Nephron progenitor cell (in vitro differentiated cells): ENCODE data around the gene SHC3.

Experiments used
- DNase-seq: peaks from one replicate; pipeline ENCODE4 v3.0.0; 2021
- H3K27ac Mint-ChIP-seq: 2 replicates; pipeline ENCODE4 v1.8.0; 2021; ENCODE audit warnings: mild to moderate bottlenecking, moderate library complexity, mixed read lengths
- H3K27me3 Mint-ChIP-seq: 2 replicates; pipeline ENCODE4 v1.8.0; 2021; ENCODE audit warnings: mild to moderate bottlenecking, low read depth, mixed read lengths; ENCODE audit not compliant: poor library complexity
- H3K36me3 Mint-ChIP-seq: 2 replicates; pipeline ENCODE4 v1.8.0; 2021; ENCODE audit warnings: low read depth, mixed read lengths
- H3K4me1 Mint-ChIP-seq: 2 replicates; pipeline ENCODE4 v1.8.0; 2021; ENCODE audit warnings: mixed read lengths
- H3K4me3 Mint-ChIP-seq: 2 replicates; pipeline ENCODE4 v1.8.0; 2021; ENCODE audit warnings: mild to moderate bottlenecking, moderate library complexity, mixed read lengths
- H3K9me3 Mint-ChIP-seq: 2 replicates; pipeline ENCODE4 v1.8.0; 2021; ENCODE audit warnings: mild to moderate bottlenecking, moderate library complexity, mixed read lengths
- CTCF ChIP-seq: fragments of 200-600 bp; sonication (generic); IDR thresholded peaks from 2 replicates; pipeline ENCODE4 v1.5.0; 2021; ENCODE audit warnings: antibody characterized with exemption

Gene SHC3

GRCh38 chr9:88991066-88992034 lies 187.3 kb downstream of the SHC3 start, which contains the start of gene S1PR3:
Gene S1PR3 (plus strand): TSS chr9:88991468. CDS start chr9:89001201, 9,733 bp downstream.
- DNase-seq, result peak; percentile 80
- Mint-ChIP-seq H3K27ac (peak within 1 kb of the TSS; percentile 95), H3K27me3 (peaks cover 3% of the 10 kb centered on the region), H3K9me3 (peaks cover 4% of the 10 kb centered on the region), H3K4me3 (peak within 1 kb of the TSS; percentile 97), H3K36me3 (peaks cover 14% of the 10 kb centered on the region), H3K4me1 (peaks cover 73% of the 10 kb centered on the region)
- TF ChIP-seq CTCF, result no peak

GRCh38 chr9:88990729-88991065 lies 187.9 kb downstream of the SHC3 start:
- Mint-ChIP-seq H3K4me1 (peaks cover 66% of the 10 kb centered on the region), H3K27ac (peak overlapping the region; percentile 10), H3K27me3 (peaks cover 3% of the 10 kb centered on the region), H3K36me3 (peaks cover 9% of the 10 kb centered on the region), H3K4me3 (peak overlapping the region; percentile 97), H3K9me3 (peaks cover 4% of the 10 kb centered on the region)
- peak; percentile 62 for DNase-seq
- TF ChIP-seq CTCF, result no peak

GRCh38 chr9:88990041-88990728 lies 188.4 kb downstream of the SHC3 start:
- TF ChIP-seq CTCF, result no peak
- peak overlapping the region; percentile 97 for H3K4me3 Mint-ChIP-seq
- peaks cover 4% of the 10 kb centered on the region for H3K9me3 Mint-ChIP-seq
- H3K4me1 Mint-ChIP-seq, result peaks cover 61% of the 10 kb centered on the region
- peak overlapping the region; percentile 54 for H3K27ac Mint-ChIP-seq
- H3K36me3 Mint-ChIP-seq, result peaks cover 5% of the 10 kb centered on the region
- DNase-seq, result peak; percentile 36
- peaks cover 3% of the 10 kb centered on the region for H3K27me3 Mint-ChIP-seq

GRCh38 chr9:88988796-88989641 lies 189.6 kb downstream of the SHC3 start:
- Mint-ChIP-seq H3K36me3 (peaks cover 5% of the 10 kb centered on the region), H3K4me1 (peaks cover 50% of the 10 kb centered on the region), H3K9me3 (peaks cover 4% of the 10 kb centered on the region), H3K4me3 (peak overlapping the region; percentile 97), H3K27ac (peak overlapping the region; percentile 63), H3K27me3 (peaks cover 3% of the 10 kb centered on the region)
- DNase-seq, result no peak
- no peak for TF ChIP-seq CTCF

- peaks cover 5% of the 10 kb centered on the region for H3K36me3 Mint-ChIP-seq
- no peak overlapping the region for H3K4me3 Mint-ChIP-seq
- DNase-seq, result no peak
- no peak overlapping the region for H3K27ac Mint-ChIP-seq
- H3K9me3 Mint-ChIP-seq, result peaks cover 12% of the 10 kb centered on the region
- TF ChIP-seq CTCF, result no peak
- H3K27me3 Mint-ChIP-seq, result peaks cover 3% of the 10 kb centered on the region
- peaks cover 36% of the 10 kb centered on the region for H3K4me1 Mint-ChIP-seq
Observed at GRCh38 chr9:88987661-88988060, 191.0 kb downstream of the SHC3 start.
